ENCODE measurements around the gene MBOAT2.

Gene MBOAT2

DNA sequence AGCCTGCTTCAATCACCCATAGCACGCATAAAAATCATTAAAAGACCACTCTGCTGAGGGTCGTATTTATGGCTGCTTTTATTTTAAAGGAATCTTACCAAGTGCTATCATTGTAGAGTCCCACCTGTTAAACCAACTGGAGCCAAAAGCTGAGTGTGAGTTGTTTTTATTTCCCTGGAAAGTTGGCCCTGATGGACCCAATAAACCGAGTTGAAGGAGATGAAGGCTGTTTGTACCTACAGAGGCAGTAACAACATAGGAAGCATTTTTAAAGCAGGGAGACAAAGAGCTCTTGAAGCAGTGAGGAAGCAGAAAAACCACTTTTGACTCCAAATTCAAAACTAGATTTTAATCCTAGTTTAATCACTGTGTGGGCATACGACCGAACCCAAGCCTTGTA lies 6.4 kb downstream of the MBOAT2 start:
- TF ChIP-seq POLR2AphosphoS5 (IDR thresholded peaks at IDR 0.05; ENCODE audit: low read depth), result no peak
- no peak for TF ChIP-seq GABPA (IDR thresholded peaks at IDR 0.05; ENCODE audit: low read depth)
- TF ChIP-seq SPI1 (IDR thresholded peaks at IDR 0.05; ENCODE audit: borderline replicate concordance, low read depth), result no peak
- TF ChIP-seq, protein P1, sequence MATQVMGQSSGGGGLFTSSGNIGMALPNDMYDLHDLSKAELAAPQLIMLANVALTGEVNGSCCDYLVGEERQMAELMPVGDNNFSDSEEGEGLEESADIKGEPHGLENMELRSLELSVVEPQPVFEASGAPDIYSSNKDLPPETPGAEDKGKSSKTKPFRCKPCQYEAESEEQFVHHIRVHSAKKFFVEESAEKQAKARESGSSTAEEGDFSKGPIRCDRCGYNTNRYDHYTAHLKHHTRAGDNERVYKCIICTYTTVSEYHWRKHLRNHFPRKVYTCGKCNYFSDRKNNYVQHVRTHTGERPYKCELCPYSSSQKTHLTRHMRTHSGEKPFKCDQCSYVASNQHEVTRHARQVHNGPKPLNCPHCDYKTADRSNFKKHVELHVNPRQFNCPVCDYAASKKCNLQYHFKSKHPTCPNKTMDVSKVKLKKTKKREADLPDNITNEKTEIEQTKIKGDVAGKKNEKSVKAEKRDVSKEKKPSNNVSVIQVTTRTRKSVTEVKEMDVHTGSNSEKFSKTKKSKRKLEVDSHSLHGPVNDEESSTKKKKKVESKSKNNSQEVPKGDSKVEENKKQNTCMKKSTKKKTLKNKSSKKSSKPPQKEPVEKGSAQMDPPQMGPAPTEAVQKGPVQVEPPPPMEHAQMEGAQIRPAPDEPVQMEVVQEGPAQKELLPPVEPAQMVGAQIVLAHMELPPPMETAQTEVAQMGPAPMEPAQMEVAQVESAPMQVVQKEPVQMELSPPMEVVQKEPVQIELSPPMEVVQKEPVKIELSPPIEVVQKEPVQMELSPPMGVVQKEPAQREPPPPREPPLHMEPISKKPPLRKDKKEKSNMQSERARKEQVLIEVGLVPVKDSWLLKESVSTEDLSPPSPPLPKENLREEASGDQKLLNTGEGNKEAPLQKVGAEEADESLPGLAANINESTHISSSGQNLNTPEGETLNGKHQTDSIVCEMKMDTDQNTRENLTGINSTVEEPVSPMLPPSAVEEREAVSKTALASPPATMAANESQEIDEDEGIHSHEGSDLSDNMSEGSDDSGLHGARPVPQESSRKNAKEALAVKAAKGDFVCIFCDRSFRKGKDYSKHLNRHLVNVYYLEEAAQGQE (IDR thresholded peaks at IDR 0.05; ENCODE audit: insufficient replicate concordance, low read depth), result no peak
- TF ChIP-seq, protein P2, sequence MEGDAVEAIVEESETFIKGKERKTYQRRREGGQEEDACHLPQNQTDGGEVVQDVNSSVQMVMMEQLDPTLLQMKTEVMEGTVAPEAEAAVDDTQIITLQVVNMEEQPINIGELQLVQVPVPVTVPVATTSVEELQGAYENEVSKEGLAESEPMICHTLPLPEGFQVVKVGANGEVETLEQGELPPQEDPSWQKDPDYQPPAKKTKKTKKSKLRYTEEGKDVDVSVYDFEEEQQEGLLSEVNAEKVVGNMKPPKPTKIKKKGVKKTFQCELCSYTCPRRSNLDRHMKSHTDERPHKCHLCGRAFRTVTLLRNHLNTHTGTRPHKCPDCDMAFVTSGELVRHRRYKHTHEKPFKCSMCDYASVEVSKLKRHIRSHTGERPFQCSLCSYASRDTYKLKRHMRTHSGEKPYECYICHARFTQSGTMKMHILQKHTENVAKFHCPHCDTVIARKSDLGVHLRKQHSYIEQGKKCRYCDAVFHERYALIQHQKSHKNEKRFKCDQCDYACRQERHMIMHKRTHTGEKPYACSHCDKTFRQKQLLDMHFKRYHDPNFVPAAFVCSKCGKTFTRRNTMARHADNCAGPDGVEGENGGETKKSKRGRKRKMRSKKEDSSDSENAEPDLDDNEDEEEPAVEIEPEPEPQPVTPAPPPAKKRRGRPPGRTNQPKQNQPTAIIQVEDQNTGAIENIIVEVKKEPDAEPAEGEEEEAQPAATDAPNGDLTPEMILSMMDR (IDR thresholded peaks at IDR 0.05; ENCODE audit: insufficient read depth, low read length), result no peak
- Histone ChIP-seq H3K27ac (replicated peaks) (no peak overlapping the region), H3K4me3 (replicated peaks; ENCODE audit: insufficient read depth, low read length) (no peak overlapping the region), H3K27me3 (ENCODE audit: insufficient read depth, poor library complexity, severe bottlenecking) (peaks cover 16% of the 10 kb centered on the region)
- DNase-seq (ENCODE audit: low read depth in 1 of 2, low spot score in 1 of 2), result no peak

DNA sequence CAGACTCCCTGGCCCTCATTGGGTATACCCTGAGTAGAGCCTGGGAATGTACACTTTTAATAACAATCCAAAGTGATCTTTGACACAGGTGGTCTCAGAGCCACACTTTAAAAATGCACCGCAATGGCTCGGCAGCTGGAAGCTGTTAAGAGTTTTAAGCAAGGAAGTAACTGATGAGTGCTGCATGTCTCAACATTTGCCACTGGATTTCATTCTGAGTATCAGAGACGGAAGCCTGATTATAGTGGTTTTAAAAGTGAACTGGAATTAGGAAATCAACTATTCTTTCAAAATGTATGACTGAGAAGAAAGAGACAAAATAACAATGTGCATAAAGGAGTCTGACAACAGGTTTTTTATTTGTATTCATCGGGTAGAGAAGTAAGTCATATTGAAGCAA lies 7.5 kb downstream of the MBOAT2 start:
- H3K27ac ChIP-seq (replicated peaks), result no peak overlapping the region
- H3K4me3 ChIP-seq (replicated peaks; ENCODE audit: insufficient read depth, low read length), result no peak overlapping the region
- peak in 1 of 2 experiments; percentile 8 for DNase-seq (ENCODE audit: low read depth in 1 of 2, low spot score in 1 of 2)
- peaks cover 8% of the 10 kb centered on the region for H3K27me3 ChIP-seq (ENCODE audit: insufficient read depth, poor library complexity, severe bottlenecking)
- TF ChIP-seq, protein P1 (IDR thresholded peaks at IDR 0.05; ENCODE audit: insufficient replicate concordance, low read depth), result no peak
- TF ChIP-seq POLR2AphosphoS5 (IDR thresholded peaks at IDR 0.05; ENCODE audit: low read depth) (no peak), GABPA (IDR thresholded peaks at IDR 0.05; ENCODE audit: low read depth) (no peak), SPI1 (IDR thresholded peaks at IDR 0.05; ENCODE audit: borderline replicate concordance, low read depth) (no peak)
- TF ChIP-seq, protein P2 (IDR thresholded peaks at IDR 0.05; ENCODE audit: insufficient read depth, low read length), result no peak

DNA sequence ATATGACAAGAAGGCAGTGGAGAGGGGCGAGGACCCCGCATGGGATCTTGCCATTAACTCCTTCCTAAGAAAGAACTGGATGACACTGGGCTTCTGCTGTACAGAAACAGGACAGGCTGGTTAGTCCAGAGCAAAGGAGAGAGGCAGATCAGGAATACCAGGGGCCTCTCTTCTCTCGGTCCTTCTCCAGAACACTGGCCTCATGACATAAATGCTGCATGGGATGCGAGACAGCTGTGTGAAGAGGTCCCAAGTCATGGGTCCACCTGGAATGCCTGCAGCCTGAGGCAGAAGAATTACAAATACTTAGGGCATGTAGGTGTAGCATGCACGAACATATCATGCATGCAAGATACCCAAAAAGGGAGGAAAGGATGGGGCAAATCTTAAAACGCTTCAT lies 9.1 kb downstream of the MBOAT2 start:
- Histone ChIP-seq H3K4me3 (replicated peaks; ENCODE audit: insufficient read depth, low read length) (no peak overlapping the region), H3K27me3 (ENCODE audit: insufficient read depth, poor library complexity, severe bottlenecking) (peaks cover 6% of the 10 kb centered on the region), H3K27ac (replicated peaks) (no peak overlapping the region)
- TF ChIP-seq, protein P1 (IDR thresholded peaks at IDR 0.05; ENCODE audit: insufficient replicate concordance, low read depth), result no peak
- no peak for TF ChIP-seq GABPA (IDR thresholded peaks at IDR 0.05; ENCODE audit: low read depth)
- TF ChIP-seq, protein P2 (IDR thresholded peaks at IDR 0.05; ENCODE audit: insufficient read depth, low read length), result no peak
- no peak for TF ChIP-seq POLR2AphosphoS5 (IDR thresholded peaks at IDR 0.05; ENCODE audit: low read depth)
- TF ChIP-seq SPI1 (IDR thresholded peaks at IDR 0.05; ENCODE audit: borderline replicate concordance, low read depth), result no peak
- DNase-seq (ENCODE audit: low read depth in 1 of 2, low spot score in 1 of 2), result no peak

Data from HL-60 (cell line).